ENCODE results near the gene WIZ. TPM values are rescaled to one million over a fixed set of nuclear protein-coding genes. Genes with fewer than 3 reads are reported as not detected.
"Not testable (repeated sequence)": the region's sequence is repeated elsewhere in the genome, so short reads cannot be mapped to it uniquely, and the experiment has no call there.

Gene WIZ
- total RNA-seq, 4 donors from 2014 or later: 36.1 to 74.3 (median 50.3) TPM

GRCh38 chr19:15476325-15476724 lies 26.6 kb upstream of the WIZ start:
- intact Hi-C loops (cut with DNase I): no loop called here
- Histone ChIP-seq H3K36me3 (no peaks in the 10 kb centered on the region), H3K9me3 (peaks cover 0 to 5% (median 0%) of the 10 kb centered on the region in 4 donors), H3K27ac (replicated peaks in 1 of 4) (no peak overlapping the region), H3K27me3 (peaks cover 0 to 12% (median 4%) of the 10 kb centered on the region in 4 donors), H3K4me1 (no peaks in the 10 kb centered on the region), H3K4me3 (no peak overlapping the region)
- no peak for TF ChIP-seq POLR2A (IDR thresholded peaks at IDR 0.05; ENCODE audit: low read depth)
- TF ChIP-seq CTCF (IDR thresholded peaks at IDR 0.05): no peak
- TF ChIP-seq EP300 (IDR thresholded peaks at IDR 0.05): no peak
- TF ChIP-seq POLR2AphosphoS5 (IDR thresholded peaks at IDR 0.05): no peak
- no peak for DNase-seq (ENCODE audit: extremely low spot score)
- WGBS: 20% methylated on average over 1 of the region's 5 CpGs

- Histone ChIP-seq H3K9me3 (peaks cover 0 to 5% (median 0%) of the 10 kb centered on the region in 4 donors), H3K36me3 (no peaks in the 10 kb centered on the region), H3K27ac (replicated peaks in 1 of 4) (no peak overlapping the region), H3K4me1 (no peaks in the 10 kb centered on the region), H3K27me3 (peaks cover 0 to 19% (median 4%) of the 10 kb centered on the region in 4 donors), H3K4me3 (no peak overlapping the region)
- WGBS: no CpG with 5 or more reads among the region's 10 CpGs
- intact Hi-C loops (cut with DNase I): no loop called here
- TF ChIP-seq EP300 (IDR thresholded peaks at IDR 0.05) (no peak), POLR2A (IDR thresholded peaks at IDR 0.05; ENCODE audit: low read depth) (no peak)
- DNase-seq (ENCODE audit: extremely low spot score): no peak
Measured at GRCh38 chr19:15475611-15476010, 25.9 kb upstream of the WIZ start.

GRCh38 chr19:15475169-15475568 lies 25.4 kb upstream of the WIZ start:
- Histone ChIP-seq H3K27ac (replicated peaks in 1 of 4) (no peak overlapping the region), H3K4me3 (no peak overlapping the region), H3K36me3 (no peaks in the 10 kb centered on the region), H3K27me3 (peaks cover 0 to 24% (median 4%) of the 10 kb centered on the region in 4 donors), H3K4me1 (peaks cover 0 to 2% (median 0%) of the 10 kb centered on the region in 4 donors), H3K9me3 (peaks cover 0 to 5% (median 0%) of the 10 kb centered on the region in 4 donors)
- WGBS: 85% methylated on average over 4 of the region's 4 CpGs
- no peak for DNase-seq (ENCODE audit: extremely low spot score)
- TF ChIP-seq POLR2AphosphoS5 (IDR thresholded peaks at IDR 0.05) (no peak), CTCF (IDR thresholded peaks at IDR 0.05) (no peak), EP300 (IDR thresholded peaks at IDR 0.05) (no peak), POLR2A (IDR thresholded peaks at IDR 0.05; ENCODE audit: low read depth) (no peak)
- intact Hi-C loops (cut with DNase I): no loop called here

- Histone ChIP-seq H3K27me3 (peaks cover 0 to 37% (median 13%) of the 10 kb centered on the region in 4 donors), H3K4me1 (peaks cover 7 to 15% (median 10%) of the 10 kb centered on the region in 4 donors)
- H3K4me3 ChIP-seq; DNase-seq (ENCODE audit: extremely low spot score); H3K9me3 ChIP-seq; H3K36me3 ChIP-seq; intact Hi-C loops (cut with DNase I); H3K27ac ChIP-seq (replicated peaks in 1 of 4): not testable (repeated sequence)
- 69% methylated on average over 4 of the region's 4 CpGs for WGBS
Measured at GRCh38 chr19:15473821-15474220, 24.1 kb upstream of the WIZ start.

GRCh38 chr19:15471639-15472101 lies 21.9 kb upstream of the WIZ start:
- WGBS: 51% methylated on average over 20 of the region's 31 CpGs
- H3K4me3 ChIP-seq: no peak overlapping the region
- intact Hi-C loops (cut with DNase I): no loop called here
- H3K27me3 ChIP-seq: peaks cover 0 to 54% (median 17%) of the 10 kb centered on the region in 4 donors
- no peak overlapping the region for H3K27ac ChIP-seq (replicated peaks in 1 of 4)
- no peaks in the 10 kb centered on the region for H3K36me3 ChIP-seq
- no peak for TF ChIP-seq EP300 (IDR thresholded peaks at IDR 0.05)
- no peak for TF ChIP-seq CTCF (IDR thresholded peaks at IDR 0.05)
- TF ChIP-seq POLR2AphosphoS5 (IDR thresholded peaks at IDR 0.05): no peak
- TF ChIP-seq POLR2A (IDR thresholded peaks at IDR 0.05; ENCODE audit: low read depth): no peak
- no peak for DNase-seq (ENCODE audit: extremely low spot score)
- peaks cover 7 to 15% (median 10%) of the 10 kb centered on the region in 4 donors for H3K4me1 ChIP-seq
- H3K9me3 ChIP-seq: peaks cover 0 to 5% (median 0%) of the 10 kb centered on the region in 4 donors

All from esophagus muscularis mucosa (tissue), 4 donors.